Left ventricle myocardium inferior (tissue), 1 donor: ENCODE data around the gene NRG3. TPM values are rescaled to one million over a fixed set of nuclear protein-coding genes. Genes with fewer than 3 reads are reported as not detected.

Experiments
- DNase-seq: peaks from one replicate; pipeline ENCODE4 v3.0.0-alpha.2; 2020
- H3K27ac ChIP-seq: fragments of 200-600 bp; replicated peaks from 2 replicates; pipeline ENCODE4 v1.8.0; 2021
- H3K27me3 ChIP-seq: fragments of 200-600 bp; 2 replicates; pipeline ENCODE4 v1.8.0; 2021; ENCODE audit warnings: low read depth
- H3K36me3 ChIP-seq: fragments of 200-600 bp; 2 replicates; pipeline ENCODE4 v1.8.0; 2021
- H3K4me1 ChIP-seq: fragments of 200-600 bp; 2 replicates; pipeline ENCODE4 v1.8.0; 2021
- H3K4me3 ChIP-seq: fragments of 200-600 bp; 2 replicates; pipeline ENCODE4 v1.8.0; 2021; ENCODE audit warnings: mild to moderate bottlenecking, moderate library complexity
- H3K9me3 ChIP-seq: fragments of 200-600 bp; replicated peaks from 2 replicates; pipeline ENCODE4 v1.8.0; 2021
- CTCF ChIP-seq: fragments of 200-600 bp; IDR thresholded peaks from 2 replicates; pipeline ENCODE4 v1.8.0; 2021; ENCODE audit warnings: antibody characterized with exemption, mild to moderate bottlenecking, borderline replicate concordance
- intact Hi-C: fragments of 100-400 bp; cut with micrococcal nuclease; formaldehyde crosslinking; loops from one replicate; pipeline ENCODE4 v1.11.0; 2022
- total RNA-seq: library from RNA; stranded (reverse); fragmentation: NEBNext Ultra II Directional; extraction: Animal tissue kit (Norgen Biotek cat#: 25700); gene quantifications from one replicate; pipeline ENCODE4 v1.2.1, GENCODE V29; 2021
- donor health status: DM: no; HTN: yes; CAD: no; lungs with severe emphysema.

The NRG3 gene
- total RNA-seq, 1 donor from 2014 or later: 0.11 TPM

- intact Hi-C loops: no loop called here
- Histone ChIP-seq H3K4me1 (no peaks in the 10 kb centered on the region), H3K27ac (no peak overlapping the region), H3K36me3 (no peaks in the 10 kb centered on the region), H3K9me3 (peaks cover 19% of the 10 kb centered on the region), H3K4me3 (no peak overlapping the region), H3K27me3 (no peaks in the 10 kb centered on the region)
- no peak for DNase-seq
- no peak for TF ChIP-seq CTCF
Measured at GRCh38 chr10:83017076-83017867, 1142.3 kb downstream of the NRG3 start.

GRCh38 chr10:83023662-83024061 lies 1148.7 kb downstream of the NRG3 start:
- Histone ChIP-seq H3K27ac (no peak overlapping the region), H3K4me3 (no peak overlapping the region), H3K9me3 (peaks cover 28% of the 10 kb centered on the region), H3K27me3 (no peaks in the 10 kb centered on the region), H3K36me3 (no peaks in the 10 kb centered on the region), H3K4me1 (no peaks in the 10 kb centered on the region)
- no peak for TF ChIP-seq CTCF
- intact Hi-C loops: no loop called here
- no peak for DNase-seq
